RWPE1 (cell line): ENCODE measurements around the gene USP6NL.

Source experiments
- CTCF ChIA-PET: fragments of 350-600 bp; sonication (Branson Sonifier 250); formaldehyde crosslinking; extraction: SDS; loops from one replicate; lab custom pipeline; 2021; lab: Yijun Ruan, JAX
- POLR2A ChIA-PET: fragments of 400-600 bp; formaldehyde crosslinking; extraction: SDS; loops from one replicate; lab custom pipeline; 2020; ENCODE audit warnings: antibody characterized with exemption; ENCODE audit not compliant: low non-redundant PET; lab: Yijun Ruan, JAX
- DNase-seq: peaks from one replicate; pipeline ENCODE4 v3.0.0; 2012; ENCODE audit warnings: low spot score
- H3K27ac ChIP-seq: fragments of 450-650 bp; 2 replicates; pipeline ENCODE4 v1.5.1; 2017
- TF ChIP-seq, protein P1 (sequence below): fragments of 450-650 bp; conservative IDR thresholded peaks from 2 replicates; pipeline ENCODE4 v1.5.1; 2017; ENCODE audit warnings: low read depth, mild to moderate bottlenecking

The USP6NL gene

DNA sequence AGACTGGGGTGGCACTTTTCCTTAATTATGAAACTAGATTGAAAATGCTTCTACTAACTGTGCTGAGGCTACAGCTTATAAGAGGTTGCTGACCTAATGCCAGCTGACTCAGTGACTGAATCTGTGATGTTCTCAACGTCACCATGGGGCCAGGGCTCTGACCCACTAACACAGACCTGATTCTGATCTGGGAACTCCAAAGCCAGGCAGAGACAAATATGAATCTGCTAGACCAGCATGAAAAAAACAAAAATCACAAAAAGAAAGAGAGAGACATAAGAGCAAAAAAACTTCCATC lies 16.1 kb downstream of the USP6NL start:
- POLR2A ChIA-PET = no interaction called here
- no peak overlapping the region for H3K27ac ChIP-seq
- TF ChIP-seq, protein P1, sequence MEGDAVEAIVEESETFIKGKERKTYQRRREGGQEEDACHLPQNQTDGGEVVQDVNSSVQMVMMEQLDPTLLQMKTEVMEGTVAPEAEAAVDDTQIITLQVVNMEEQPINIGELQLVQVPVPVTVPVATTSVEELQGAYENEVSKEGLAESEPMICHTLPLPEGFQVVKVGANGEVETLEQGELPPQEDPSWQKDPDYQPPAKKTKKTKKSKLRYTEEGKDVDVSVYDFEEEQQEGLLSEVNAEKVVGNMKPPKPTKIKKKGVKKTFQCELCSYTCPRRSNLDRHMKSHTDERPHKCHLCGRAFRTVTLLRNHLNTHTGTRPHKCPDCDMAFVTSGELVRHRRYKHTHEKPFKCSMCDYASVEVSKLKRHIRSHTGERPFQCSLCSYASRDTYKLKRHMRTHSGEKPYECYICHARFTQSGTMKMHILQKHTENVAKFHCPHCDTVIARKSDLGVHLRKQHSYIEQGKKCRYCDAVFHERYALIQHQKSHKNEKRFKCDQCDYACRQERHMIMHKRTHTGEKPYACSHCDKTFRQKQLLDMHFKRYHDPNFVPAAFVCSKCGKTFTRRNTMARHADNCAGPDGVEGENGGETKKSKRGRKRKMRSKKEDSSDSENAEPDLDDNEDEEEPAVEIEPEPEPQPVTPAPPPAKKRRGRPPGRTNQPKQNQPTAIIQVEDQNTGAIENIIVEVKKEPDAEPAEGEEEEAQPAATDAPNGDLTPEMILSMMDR = no peak
- DNase-seq = no peak
- CTCF ChIA-PET = no interaction called here

DNA sequence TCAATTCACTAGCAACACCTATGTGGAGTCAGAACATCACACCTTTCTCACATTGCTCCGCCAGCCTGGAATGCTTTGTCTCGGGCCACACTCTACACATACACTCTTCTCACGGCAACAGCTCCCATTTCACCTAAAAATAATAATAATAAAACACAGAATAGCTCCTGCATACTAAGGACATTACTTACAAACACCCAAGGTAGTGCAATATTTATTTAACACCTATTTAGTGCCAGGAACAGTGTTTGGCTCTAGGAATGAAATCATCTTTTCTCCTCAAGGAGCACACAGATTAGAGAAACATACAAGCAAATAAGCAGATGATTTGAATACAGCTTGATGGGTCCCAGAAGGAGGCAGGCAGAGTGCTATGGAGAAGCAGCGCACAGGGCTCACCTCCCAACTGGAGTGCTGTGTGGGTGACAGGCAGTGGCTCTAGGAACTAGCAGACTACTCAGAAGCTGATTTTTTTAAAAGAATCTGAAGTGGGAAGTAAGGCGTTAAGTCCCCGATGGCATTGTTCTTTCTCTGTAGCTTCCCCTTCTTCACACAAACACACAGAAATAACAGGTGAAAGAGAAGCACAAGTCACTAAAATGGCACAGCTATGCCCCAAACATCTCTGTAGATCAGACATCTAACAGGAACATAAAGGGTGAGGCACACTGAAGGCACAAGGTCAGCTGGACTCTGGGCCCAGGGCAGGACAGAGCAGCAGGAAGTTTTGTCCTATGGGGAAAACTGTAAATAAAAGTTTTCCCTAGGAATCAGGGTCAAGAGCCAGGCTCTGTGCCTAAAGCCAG lies 16.7 kb downstream of the USP6NL start:
- ChIA-PET POLR2A (no interaction called here), CTCF (no interaction called here)
- no peak overlapping the region for H3K27ac ChIP-seq
- DNase-seq = no peak
- TF ChIP-seq, protein P1 = no peak

GRCh38 chr10:11593612-11594011 lies 17.8 kb downstream of the USP6NL start:
- no peak overlapping the region for H3K27ac ChIP-seq
- TF ChIP-seq, protein P1 = no peak
- ChIA-PET POLR2A (no interaction called here), CTCF (no interaction called here)
- no peak for DNase-seq

DNA sequence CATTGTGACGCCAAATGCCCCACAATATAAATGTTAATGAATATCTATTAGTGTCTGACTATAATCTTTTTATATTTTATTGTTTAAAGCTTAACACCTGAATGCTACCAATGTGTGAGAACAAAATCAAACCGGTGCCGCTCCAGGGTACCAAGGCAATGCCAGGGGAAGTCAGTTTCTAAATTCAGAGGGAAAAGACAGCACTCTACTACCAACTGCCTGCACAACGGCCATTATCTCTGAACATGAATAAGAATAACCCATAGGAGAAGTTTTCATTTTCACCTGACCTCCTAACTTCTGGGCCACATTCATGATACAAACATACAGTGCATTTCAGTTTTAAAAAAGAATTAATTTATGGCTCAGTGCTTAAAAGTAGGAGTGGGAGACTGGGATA lies 21.7 kb downstream of the USP6NL start:
- TF ChIP-seq, protein P1 = no peak
- POLR2A ChIA-PET = no interaction called here
- H3K27ac ChIP-seq = no peak overlapping the region
- DNase-seq = no peak
- CTCF ChIA-PET = no interaction called here

DNA sequence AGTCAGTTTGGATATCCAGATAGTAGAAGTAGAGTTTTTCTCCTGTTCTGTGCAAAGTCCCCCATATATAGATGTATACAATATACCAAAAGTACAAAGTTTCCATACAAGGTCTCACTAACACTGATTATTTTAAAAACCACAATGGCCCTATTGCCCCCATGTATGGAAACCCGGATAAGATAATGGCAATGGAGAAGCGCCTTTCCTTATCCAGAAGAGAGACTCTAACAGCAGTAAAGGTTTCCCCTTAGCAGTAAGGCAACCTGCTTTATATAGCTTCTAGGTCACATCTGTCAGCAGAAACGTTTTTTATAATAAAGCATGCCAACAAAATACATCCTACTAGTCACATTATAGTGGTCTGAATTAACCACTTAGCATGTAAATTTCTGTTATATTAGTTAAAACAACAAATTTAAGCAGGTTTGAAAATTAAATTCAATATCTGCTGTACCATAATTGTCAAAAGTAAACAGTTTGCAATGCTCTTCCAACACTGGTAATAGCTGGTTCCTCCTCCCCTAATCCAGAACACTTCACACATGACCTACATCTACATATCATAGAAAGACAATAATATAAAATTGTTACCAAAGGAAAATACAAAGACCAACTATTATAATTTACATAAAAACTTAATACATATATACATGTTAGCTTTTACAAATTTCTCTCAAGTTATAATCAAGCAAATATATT lies 22.4 kb downstream of the USP6NL start:
- POLR2A ChIA-PET = no interaction called here
- H3K27ac ChIP-seq = no peak overlapping the region

GRCh38 chr10:11587722-11588259 lies 23.7 kb downstream of the USP6NL start:
- DNase-seq = no peak
- ChIA-PET CTCF (interaction anchor here (0.8 to 1.4 kb wide), 2 partner anchors 170 to 547 kb away, joined by 3 to 6 read pairs; no protein-coding TSS in a partner anchor), POLR2A (no interaction called here)
- TF ChIP-seq, protein P1 = no peak
- no peak overlapping the region for H3K27ac ChIP-seq

More for the DNA sequence above, 22.4 kb downstream of the USP6NL start:
- CTCF ChIA-PET = interaction anchor here (0.8 kb wide), 1 partner anchor 546 kb away, joined by 3 read pairs; no protein-coding TSS in a partner anchor
- no peak for DNase-seq
- TF ChIP-seq, protein P1 = no peak
